Non-pigmented ciliary epithelial cell (primary cell): ENCODE measurements around the gene DUS1L.

Experiments used
- DNase-seq: peaks from one replicate; pipeline ENCODE4 v3.0.0-alpha.2; 2010; ENCODE audit warnings: low read depth

DUS1L gene

DNA sequence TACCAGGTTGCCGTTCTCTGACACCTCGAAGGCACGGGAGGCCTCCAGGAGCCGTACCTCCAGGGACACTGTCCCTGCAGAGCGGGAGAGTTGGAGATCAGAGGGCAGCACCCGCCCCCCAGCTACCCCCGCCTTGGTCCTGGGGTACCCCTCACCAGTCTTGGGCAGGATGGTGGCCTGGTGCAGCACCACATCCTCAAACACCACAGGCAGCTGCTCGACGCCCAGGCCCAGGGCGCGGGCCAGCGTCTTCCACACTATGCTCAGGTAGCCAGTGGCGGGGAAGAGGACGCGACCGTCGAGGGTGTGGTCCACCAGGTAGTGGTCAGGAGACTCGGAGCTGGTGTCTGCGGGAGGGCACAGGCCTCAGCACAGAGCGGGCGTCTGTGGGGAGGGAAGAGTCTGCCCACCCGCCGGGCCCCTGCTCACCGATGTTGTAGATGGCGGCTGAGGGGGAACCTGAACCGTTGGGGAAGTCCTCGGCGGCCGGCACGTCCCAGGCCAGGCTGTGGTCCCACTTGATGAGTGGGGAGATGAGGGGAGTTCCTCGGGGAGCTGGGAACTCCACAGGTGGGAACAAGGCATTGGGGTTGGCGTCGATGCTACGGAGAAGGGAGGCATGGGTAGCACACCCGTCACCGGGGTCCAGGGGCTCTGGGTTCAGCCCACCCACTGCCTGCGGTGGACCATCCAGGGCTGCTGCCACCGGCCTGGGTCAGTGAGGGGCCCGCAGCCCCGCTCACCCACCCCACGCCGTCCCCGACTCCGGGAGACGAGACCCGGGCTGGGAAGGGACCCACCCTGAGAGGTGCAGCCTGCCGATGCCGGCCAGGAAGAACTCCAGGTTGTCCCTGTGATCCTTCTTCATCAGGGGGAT lies 22.6 kb upstream of the DUS1L start:
- DNase-seq = no peak

DNA sequence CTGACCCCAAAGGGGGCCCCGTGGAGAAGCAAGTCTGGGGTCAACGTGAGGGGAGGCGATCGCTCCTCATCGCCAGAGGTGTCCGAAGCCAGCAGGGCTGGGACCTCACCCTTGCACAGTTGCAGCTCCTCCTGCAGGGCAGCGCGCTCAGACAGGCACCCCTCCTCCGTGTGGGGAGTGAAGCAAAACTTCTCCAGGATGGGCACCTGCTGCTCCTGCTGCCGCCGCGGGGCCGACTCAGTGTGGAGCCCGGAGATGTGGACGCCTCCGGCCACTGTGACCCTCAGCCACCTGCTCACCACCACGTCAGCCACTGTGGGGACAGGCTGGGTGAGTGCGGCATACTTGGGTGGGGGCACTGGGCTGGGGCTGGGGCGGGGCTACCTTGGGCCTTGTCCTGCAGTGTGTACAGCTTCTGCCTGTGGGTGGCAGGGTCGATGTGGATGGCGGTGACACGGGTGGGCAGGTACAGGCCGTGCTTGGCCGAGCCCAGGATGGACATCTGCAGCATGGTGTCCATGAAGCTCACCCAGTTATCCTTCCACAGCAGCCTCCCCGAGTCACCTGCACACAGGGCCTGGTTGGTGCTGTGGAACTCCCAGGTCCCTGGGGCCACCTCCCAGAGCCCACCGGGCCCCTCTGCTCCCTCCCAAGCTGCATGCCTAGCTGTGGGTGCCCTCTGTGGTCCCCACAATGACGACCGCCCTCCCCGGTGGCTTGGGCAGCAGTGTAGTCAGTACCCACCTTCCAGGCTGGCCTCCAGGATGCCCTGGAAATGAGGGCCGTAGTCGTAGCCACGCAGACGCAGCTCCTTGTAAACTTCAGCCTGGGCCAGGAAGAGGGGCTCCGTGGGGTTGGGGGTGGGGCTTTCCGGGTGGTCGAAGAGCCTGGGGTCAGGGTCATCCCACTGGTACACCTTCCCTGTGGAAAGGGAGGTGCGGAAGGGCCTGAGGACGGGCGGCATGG lies 21.6 kb upstream of the DUS1L start:
- DNase-seq = no peak

DNA sequence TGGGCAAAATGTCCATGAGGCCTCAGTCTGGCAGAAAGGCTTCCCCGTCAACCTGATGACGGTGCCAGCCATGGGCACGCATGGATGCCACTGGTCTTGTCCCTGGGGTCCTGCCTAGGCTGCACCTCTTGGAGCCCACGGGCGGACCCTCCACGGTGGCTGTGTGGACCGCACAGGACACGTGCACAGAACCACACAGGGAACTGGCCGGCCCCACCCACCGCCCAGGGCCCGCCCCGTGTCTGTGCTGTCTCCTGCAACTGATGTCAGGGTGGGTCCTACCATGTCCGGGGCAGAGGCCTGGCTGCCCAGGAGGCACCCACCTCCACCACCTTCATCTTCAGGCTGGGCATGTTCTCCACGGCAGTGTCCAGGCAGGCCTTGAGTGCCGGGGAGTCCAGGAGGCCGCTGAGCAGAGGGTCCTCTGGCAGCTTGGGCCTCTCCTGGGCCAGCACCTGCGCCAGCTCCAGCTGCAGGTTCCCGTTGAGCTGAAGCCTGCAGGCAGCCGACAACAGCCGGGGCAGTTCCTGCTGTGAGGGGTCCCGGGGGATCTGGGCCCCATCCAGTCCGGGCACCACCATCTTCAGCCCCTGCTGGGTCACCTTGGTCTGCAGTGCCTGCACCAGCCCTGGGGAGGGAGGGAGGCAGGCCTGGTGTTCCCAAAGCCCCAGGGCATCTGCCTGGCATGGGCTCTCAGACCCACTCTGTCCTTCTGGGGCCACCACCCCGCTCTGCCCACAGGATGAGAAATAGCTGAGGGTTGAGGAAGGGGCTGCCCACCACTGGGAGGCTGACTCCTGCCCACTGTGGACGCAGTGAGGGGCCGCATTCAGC lies 20.5 kb upstream of the DUS1L start:
- DNase-seq = no peak

DNA sequence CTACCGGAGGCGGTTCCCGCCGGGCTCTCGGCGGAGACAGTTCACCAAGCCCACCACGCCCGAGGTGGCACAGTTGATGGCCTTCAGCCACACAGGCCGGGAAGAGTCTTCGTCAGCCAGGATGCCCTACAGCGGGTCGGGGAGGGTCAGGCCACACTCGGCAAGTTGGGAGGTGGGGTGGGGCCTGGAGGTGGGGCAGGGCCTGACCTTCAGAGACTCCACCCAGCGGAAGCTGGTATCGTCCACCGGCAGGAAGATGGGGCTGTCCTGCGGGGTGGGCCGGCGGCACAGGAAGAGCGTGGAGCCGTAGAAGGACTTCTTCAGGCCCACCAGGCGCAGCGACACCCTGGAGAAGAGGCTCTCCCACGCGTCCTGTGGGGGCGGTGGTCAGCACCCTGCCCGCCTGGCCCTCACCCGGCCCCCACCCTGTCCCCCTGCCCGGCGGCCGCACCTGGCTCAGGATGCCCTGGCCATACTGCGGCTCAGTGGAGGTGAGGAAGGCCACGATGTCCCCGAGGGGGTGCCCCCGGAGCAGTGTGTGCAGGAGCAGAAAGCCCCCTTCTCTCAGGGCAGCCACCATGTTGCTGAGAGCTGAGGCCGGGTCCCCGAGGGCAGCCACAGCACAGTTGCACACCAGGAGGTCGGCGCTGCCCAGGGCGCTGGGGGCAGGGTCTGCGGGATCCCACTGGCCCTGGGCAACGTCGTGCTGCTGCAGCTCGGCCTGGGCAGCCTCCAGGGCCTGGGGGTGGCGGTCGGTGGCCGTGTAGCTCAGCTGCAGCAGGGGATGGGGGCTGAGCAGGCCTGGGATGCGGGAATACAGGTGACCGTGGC lies 19.6 kb upstream of the DUS1L start:
- no peak for DNase-seq

DNA sequence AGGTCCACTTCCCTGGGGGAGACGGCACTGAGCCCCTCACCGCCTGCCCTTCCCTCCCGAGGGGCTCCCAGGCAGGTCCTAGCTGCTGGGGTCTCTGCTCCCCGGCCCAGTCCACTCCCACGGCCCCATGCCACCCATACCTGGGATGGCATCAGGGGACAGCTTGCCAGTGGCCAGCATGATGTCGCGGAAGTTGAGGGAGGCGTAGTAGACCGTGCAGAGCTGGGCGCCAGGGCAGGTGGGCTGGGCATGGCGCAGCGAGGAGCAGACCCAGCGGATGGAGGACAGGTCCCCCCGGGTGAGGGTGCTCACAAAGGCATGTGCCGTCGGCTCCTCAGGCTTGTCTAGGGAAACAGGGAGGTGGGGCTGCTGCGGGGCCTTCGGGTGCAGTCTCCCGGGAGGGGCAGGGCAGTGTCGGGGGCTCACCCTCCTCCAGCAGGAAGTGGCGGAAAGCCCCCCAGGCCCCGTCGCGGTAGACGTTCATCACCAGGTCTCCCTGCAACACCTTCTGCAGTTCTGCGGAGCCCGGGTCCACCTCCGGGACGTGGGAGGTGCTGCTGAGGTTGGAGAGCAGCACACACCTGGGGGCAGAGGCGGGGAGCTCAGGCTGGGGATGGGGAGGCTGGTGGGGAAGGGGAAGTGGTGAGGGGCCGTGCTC lies 18.9 kb upstream of the DUS1L start:
- no peak for DNase-seq

DNA sequence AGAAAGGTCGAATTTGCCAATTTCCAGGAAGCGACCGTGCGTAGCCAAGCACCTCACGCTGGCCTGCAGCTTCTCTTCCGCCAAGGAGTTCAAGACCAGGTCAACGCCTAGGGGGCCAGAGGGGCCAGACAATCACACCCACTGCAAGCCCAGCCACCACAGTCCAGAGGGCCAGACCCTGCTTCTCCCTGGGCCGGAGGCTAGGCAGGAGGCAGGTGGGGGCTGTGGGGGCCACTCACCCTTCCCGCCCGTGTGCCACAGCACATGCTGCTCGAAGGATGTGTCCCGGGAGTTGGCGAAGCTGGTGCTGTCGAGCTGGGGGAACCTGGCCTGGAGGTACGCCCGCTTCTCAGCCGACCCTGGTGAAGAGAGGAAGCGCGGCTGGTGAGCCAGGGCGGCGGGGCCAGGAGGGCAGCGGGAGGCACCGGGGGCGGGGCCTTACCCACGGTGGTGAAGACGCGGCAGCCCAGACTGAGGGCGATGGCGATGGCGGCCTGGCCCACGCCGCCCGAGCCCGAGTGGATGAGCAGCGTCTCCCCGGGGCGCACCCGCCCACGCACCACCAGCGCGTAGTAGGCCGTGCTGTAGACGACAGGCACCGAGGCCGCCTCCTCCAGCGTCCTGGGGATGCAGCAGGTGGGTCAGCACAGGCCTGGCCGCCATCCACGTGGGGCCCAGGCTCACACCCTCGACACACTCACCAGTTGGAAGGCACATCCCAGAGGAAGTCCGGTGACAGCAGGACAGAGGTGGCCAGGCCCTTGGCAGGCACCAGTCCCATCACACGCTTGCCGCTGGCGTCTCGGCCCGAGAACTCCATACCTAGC lies 18.1 kb upstream of the DUS1L start:
- DNase-seq = no peak

DNA sequence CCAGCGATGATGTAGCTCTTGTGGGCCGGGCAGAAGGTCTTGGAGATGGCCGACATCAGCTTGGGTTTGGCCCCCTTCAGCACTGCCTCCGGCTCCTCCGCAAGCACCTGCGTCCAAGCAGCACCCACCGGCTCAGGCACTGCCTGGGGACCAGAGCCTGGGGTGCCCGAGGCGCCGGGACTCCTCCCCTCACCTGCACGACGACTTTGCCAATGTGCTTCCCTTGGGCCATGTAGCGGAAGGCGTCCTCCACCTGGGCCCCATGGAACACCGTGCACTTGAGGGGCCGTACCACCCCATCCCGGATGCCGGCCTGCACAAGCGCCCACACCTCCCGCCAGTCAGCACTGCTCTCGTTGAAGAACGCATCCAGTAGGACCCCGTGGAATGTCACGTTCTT lies 17.4 kb upstream of the DUS1L start:
- no peak for DNase-seq

DNA sequence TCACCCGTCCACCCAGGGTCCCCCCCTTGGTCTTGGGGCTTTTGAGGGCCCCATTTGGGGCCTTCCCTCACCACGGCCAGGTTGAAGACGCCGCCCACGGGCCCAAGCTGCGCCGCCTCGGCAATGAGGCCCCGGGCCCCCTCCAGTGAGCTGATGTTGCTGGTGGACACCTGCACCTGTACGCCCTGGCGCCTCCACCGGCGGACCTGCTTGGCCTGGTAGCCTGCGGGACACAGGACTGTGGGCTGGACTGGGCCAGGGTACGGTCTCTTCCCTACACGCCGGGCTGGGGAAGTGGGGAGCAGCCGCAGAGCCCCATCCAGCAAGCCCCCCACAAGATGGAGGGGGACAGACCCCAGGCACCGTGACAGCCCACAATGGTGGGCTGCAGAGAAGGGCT lies 16.9 kb upstream of the DUS1L start:
- no peak for DNase-seq

DNA sequence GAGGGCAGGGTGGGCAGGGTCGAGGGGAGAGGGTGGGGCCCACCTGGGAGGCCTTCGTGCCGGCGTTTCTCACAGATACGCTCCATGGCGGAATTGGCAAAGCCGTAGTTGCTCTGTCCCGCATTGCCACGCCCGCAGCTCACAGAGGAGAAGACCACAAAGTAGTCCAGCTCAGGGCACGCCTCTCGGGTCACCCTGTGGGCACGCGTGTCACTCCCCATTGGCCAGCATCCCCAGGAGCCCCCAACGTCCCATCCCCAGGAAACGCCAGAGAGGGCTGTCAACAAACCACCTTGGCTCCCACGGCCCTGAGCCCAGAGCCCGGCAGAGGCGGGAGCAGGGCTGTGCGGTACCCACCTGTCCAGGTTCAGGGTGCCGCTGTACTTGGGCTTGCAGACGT lies 16.4 kb upstream of the DUS1L start:
- DNase-seq = no peak

DNA sequence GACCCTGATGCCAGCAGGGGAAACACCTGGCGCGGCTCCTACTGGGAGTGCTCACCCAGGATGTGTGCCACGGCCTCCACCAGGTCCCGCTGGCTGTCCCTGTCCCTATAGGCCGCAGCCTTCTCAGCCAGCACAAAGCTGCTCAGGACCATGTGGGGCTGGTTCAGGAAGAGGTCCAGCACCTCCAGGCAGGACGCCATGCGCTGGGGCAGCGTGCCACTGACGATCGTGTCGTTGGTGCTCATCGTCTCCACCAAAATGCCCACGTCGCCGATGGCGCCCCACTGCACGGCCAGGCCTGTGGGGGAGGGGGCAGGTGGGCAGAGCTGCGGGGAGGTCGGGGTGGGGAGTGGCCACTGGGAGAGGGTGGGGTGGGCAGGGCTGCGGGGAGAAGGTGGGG lies 15.9 kb upstream of the DUS1L start:
- DNase-seq = no peak

DNA sequence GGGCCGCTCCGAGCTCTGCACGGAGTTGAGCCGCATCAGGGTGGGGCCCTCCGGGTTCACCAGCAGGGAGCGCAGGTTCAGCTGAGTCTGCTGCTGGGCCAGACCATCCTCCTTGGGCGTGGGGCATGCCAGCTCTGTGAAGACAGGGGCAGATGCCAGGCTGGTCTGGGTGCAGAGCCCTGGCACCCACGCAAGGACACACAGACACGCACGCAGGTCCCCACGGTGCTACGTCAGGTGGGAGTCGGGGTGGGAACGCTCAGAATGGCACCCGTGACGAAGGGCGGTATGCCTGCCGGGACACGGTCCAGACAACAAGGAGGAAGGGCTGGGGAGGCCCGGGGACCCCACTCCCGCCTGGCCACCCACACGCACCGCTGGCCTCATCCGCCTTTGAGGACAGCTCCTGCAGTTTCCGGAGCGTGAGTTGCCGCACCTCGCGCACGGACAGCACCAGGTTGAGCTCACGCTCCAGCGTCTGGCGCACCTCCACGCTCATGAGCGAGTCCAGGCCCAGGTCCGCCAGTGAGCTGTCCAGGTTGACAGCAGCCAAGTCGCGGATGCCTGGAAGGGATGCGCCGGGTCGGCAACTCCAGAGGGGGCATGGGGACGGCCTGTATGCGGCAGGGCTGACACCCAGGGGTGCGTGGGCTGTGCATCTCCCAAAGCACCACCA lies 15.3 kb upstream of the DUS1L start:
- no peak for DNase-seq

DNA sequence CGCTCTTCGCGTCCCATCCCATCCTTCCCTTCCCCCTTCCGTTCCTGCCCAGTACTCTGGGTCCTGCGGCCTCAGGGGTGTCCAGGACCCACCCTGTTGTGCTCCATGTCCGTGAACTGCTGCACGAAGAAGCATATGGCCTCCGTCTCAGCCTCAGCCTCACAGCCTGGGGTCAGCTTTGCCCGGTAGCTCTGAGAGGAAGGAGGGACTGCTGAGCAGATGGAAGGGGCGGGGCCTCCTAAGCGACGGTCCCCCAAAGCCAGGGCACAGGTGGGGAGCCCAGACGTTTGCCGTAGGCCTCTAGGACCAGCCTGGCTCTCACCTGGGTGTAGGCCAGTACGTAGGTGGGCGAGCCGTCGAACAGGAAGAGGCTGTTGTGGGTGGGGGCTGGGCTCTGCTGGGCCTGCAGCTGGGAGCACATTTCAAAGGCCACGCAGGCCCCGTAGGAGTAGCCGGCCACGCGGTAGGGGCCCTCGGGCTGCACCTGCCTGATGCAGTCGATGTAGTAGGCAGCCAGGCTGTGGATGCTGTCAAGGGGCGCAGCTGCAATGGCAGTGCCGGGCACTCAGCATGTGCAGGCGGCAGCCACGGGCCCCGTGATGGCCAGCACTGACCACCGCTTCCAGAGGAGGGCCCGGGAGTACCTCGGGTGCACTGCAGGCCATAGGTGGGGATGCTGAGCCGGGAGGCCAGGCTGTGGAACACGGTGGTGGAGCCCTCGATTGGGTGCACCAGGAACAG lies 14.6 kb upstream of the DUS1L start:
- no peak for DNase-seq

DNA sequence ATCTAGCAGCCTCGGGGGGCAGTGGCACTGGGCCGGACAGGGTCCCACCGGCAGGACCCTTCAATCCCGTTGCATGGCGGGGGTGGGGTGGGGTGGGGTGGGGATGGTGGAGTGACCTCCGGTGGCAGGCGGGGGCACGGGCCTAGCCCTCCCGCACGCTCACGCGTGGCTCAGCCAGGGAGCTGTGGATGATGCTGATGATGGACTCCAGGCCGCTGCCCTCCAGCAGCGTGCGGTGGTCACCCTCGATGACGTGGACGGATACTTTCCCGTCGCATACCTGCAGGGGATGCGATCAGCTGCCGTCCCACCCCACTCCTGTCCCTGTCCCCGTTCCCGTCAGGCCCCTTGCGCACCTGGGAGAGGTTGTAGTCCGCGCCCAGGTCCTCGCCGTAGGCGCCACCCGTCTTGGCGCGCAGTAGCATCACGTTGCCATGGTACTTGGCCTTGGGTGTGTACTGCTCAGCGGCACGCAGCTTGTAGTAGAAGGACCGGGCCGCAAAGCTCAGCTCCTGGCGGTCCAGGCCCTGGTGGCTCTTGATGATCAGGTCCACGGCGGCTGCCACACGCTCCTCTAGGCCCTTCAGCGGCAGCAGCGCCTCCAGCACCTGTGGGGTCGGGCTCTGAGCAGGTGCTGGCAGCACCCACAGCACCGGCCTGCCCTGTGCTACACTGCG lies 13.5 kb upstream of the DUS1L start:
- DNase-seq = no peak

DNA sequence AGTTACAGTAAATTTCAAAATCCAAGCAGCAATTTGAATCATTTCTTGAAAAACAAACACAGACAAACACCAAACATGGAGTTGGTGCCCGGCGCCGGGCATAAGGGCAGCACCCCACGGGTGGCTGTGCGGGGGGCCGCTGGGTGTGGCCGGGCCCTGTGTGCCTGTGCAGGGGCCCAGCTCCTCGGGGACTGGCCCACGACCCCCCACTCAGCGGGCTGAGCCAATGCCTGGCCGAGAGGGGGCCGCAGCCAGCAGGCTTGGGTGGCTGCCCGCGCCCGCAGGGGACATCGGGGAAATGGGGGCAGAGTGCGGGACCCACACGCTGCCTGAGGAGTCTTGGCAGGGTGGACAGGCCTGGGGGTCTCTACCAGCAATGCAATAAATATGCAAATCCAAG lies 12.8 kb upstream of the DUS1L start:
- no peak for DNase-seq

DNA sequence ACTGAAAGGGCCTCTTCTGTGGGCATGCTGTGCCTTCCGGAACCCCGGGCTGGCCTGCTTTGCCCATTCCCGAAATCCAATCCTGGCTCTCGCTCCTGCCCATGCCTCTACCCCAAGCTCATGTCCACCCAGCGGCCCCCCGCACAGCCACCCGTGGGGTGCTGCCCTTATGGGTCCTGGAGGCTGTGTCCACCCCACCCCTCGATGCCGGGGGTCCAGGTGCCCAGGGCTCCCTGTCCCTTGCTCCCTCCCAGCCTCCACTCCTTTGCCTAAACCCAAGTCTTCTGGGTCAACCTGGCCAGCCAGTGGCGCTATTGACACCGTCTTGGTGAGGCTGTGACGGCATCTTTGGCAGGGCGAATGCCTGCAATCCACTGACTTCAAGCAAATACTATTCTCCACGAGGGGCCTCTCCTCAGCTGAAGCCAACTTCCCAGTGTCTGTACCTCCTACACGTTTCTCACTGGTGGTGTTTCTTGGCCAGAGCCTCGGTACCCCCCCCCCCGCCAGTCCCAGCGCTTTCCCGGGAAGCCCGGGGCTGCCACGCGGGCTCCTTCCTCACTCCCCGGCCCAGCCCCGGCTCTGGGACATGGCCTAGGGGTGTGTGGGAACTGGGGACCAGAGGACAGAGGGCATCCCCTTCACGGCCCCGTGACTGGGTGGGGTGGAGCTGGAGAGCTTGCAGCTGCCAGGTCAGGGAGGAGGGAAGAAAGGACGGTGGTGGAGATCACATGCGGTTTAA lies 12.2 kb upstream of the DUS1L start:
- no peak for DNase-seq

DNA sequence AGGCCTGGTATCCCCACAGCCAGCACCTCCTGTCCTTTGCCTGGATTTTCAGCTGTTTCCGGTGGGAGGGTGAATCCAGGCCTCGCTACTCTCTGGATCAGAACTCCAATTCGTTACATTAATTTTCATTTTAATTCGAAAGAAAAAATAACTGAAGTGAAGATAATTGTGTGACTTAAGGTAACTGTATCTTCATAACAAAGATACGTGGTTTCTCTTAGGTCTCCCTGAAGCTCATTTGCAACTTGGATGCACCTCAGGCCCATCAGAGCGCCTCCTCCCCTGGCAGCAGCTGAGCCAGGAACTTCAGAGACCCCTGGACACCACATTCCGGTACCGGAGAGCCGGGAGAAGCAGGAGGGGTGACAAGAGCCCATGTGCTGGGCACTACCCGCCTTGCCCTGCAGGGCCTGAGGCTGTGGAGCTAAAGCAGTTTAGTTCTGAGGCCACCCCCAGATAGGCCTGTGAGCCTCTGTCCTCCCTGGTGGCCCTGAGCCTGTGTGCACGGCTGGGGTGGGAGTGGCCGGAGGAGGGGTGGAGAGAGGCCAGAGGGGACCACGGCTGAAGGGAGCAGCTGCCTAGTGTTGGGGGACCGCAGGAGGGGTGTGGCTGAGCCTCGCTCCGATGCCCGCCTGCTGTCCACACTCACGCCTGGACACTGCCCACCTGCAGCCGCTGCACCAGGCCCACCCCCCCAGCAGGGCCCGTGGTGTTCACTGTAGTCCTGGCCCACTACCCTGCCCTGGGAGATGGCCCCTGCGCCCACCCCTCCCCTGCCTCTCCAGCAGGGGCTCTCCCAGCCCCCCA lies 11.4 kb upstream of the DUS1L start:
- no peak for DNase-seq
